B cell (primary cell): ENCODE data around the gene ASPRV1.

Source experiments
- EZH2 ChIP-seq: IDR thresholded peaks from 2 replicates; pipeline ENCODE4 v1.6.1; 2012; ENCODE audit warnings: borderline replicate concordance, low read depth, mild to moderate bottlenecking, moderate library complexity, low read length; ENCODE audit not compliant: insufficient read depth, poor library complexity, severe bottlenecking
- TF ChIP-seq, protein P1 (sequence below): fragments of 200-600 bp; IDR thresholded peaks from one replicate; pipeline ENCODE4 v1.8.0; 2022; ENCODE audit warnings: antibody characterized with exemption, mild to moderate bottlenecking

- TF ChIP-seq, protein P1, sequence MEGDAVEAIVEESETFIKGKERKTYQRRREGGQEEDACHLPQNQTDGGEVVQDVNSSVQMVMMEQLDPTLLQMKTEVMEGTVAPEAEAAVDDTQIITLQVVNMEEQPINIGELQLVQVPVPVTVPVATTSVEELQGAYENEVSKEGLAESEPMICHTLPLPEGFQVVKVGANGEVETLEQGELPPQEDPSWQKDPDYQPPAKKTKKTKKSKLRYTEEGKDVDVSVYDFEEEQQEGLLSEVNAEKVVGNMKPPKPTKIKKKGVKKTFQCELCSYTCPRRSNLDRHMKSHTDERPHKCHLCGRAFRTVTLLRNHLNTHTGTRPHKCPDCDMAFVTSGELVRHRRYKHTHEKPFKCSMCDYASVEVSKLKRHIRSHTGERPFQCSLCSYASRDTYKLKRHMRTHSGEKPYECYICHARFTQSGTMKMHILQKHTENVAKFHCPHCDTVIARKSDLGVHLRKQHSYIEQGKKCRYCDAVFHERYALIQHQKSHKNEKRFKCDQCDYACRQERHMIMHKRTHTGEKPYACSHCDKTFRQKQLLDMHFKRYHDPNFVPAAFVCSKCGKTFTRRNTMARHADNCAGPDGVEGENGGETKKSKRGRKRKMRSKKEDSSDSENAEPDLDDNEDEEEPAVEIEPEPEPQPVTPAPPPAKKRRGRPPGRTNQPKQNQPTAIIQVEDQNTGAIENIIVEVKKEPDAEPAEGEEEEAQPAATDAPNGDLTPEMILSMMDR = no peak
- no peak for TF ChIP-seq EZH2
These were observed 5.1 kb upstream of the ASPRV1 start for GRCh38 chr2:69966496-69966895.
